HG03103 (cell line): ENCODE data around the gene CFAP46.
"Not testable (repeated sequence)": the region's sequence is repeated elsewhere in the genome, so short reads cannot be mapped to it uniquely, and the experiment has no call there.

ENCODE experiments used
- ATAC-seq: cut with Tn5 transposase; IDR thresholded peaks from one replicate; pipeline ENCODE4 v1.9.1; 2021; ENCODE audit warnings: low read depth; ENCODE audit not compliant: unreplicated experiment

Gene CFAP46

GRCh38 chr10:132964707-132965410 is 22.5 kb upstream of the CFAP46 start:
- not testable (repeated sequence) for ATAC-seq

GRCh38 chr10:132964231-132964630 is 21.9 kb upstream of the CFAP46 start:
- ATAC-seq: no peak

- ATAC-seq: no peak
Measured at GRCh38 chr10:132963430-132963960, 21.1 kb upstream of the CFAP46 start.

- peak; percentile 15 for ATAC-seq
Measured at GRCh38 chr10:132962623-132963429, 20.5 kb upstream of the CFAP46 start.

- peak; percentile 60 for ATAC-seq
Measured at GRCh38 chr10:132961787-132962622, 19.6 kb upstream of the CFAP46 start.

- no peak for ATAC-seq
Measured at GRCh38 chr10:132961420-132961786, 19.0 kb upstream of the CFAP46 start.

GRCh38 chr10:132960631-132961419 is 18.5 kb upstream of the CFAP46 start:
- no peak for ATAC-seq

- no peak for ATAC-seq
Measured at GRCh38 chr10:132960071-132960472, 17.7 kb upstream of the CFAP46 start.

GRCh38 chr10:132959559-132959961 is 17.2 kb upstream of the CFAP46 start:
- ATAC-seq: no peak

- no peak for ATAC-seq
Measured at GRCh38 chr10:132958883-132959558, 16.7 kb upstream of the CFAP46 start.

GRCh38 chr10:132957981-132958882 is 15.9 kb upstream of the CFAP46 start:
- ATAC-seq: no peak

GRCh38 chr10:132957131-132957530 is 14.8 kb upstream of the CFAP46 start:
- ATAC-seq: no peak

- ATAC-seq: not testable (repeated sequence)
Measured at GRCh38 chr10:132956259-132956658, 13.9 kb upstream of the CFAP46 start.

- no peak for ATAC-seq
Measured at GRCh38 chr10:132955479-132955878, 13.1 kb upstream of the CFAP46 start.

GRCh38 chr10:132953428-132953827 is 11.1 kb upstream of the CFAP46 start:
- ATAC-seq: no peak

GRCh38 chr10:132951926-132952325 is 9.6 kb upstream of the CFAP46 start:
- ATAC-seq: no peak

GRCh38 chr10:132948351-132948750 is 6.0 kb upstream of the CFAP46 start:
- ATAC-seq: no peak

- no peak for ATAC-seq
Measured at GRCh38 chr10:132947843-132948242, 5.5 kb upstream of the CFAP46 start.
